Brain microvascular endothelial cell (primary cell): Measurements from ENCODE around the gene CD200R1.
A peak's percentile ranks its signal among the peaks of the same experiment; 100 is the strongest.

Experiments
- DNase-seq: peaks from one replicate; pipeline ENCODE4 v3.0.0-alpha.2; 2020
- H3K27ac ChIP-seq: fragments of 250-450 bp; sonication (Bioruptor Pico); 2 replicates; pipeline ENCODE4 v1.5.1; 2020; ENCODE audit warnings: mild to moderate bottlenecking, moderate library complexity
- H3K27me3 ChIP-seq: fragments of 250-450 bp; sonication (Bioruptor Pico); replicated peaks from 2 replicates; pipeline ENCODE4 v1.5.1; 2020; ENCODE audit warnings: mild to moderate bottlenecking
- H3K36me3 ChIP-seq: fragments of 250-450 bp; sonication (Bioruptor Pico); replicated peaks from 2 replicates; pipeline ENCODE4 v1.5.1; 2020; ENCODE audit warnings: mild to moderate bottlenecking
- H3K4me3 ChIP-seq: 2 replicates; pipeline ENCODE4 v1.5.1; 2011; ENCODE audit warnings: low read depth, mild to moderate bottlenecking, control low read depth, low read length, moderate library complexity
- in situ Hi-C: cut with HindIII; loops from 2 replicates; pipeline ENCODE4 v1.10.0; 2017; ENCODE audit warnings: low sequenced_read_pairs, low pct_ligation_motif_present
- TF ChIP-seq, protein P1 (sequence below): IDR thresholded peaks from 2 replicates; pipeline ENCODE4 v1.5.1; 2011; ENCODE audit warnings: low read depth, mild to moderate bottlenecking, moderate library complexity, low read length, control low read depth, inconsistent platforms; ENCODE audit errors: missing control alignments

The CD200R1 gene, protein sequence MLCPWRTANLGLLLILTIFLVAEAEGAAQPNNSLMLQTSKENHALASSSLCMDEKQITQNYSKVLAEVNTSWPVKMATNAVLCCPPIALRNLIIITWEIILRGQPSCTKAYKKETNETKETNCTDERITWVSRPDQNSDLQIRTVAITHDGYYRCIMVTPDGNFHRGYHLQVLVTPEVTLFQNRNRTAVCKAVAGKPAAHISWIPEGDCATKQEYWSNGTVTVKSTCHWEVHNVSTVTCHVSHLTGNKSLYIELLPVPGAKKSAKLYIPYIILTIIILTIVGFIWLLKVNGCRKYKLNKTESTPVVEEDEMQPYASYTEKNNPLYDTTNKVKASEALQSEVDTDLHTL

DNA sequence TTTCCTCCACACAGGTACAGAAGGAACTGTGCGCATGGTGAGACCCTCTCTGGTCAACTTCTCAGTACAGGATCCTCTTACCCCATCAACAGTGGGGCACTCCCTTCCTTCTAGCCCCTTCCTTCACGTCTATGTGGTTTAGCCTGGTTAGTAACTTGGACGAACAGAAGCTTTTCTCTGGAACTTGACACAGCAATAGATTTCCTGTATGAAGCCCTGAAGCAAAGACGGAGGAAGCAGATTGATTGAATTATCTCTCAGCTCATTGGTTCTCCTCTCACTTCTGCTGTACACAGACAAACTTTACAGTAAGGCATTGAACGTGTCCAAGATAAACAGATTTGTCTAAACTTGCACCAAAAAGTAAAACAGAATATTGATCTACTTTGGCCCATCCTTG, at the start of gene CD200R1:
TSS of gene CD200R1 (minus strand) at position 210 of the 400 bp plus-strand sequence. CDS start 246 bp downstream, outside the sequence.
- Histone ChIP-seq H3K27ac (no peak within 1 kb of the TSS), H3K36me3 (no peaks in the 10 kb centered on the region), H3K4me3 (no peak within 1 kb of the TSS), H3K27me3 (peaks cover 5% of the 10 kb centered on the region)
- DNase-seq = no peak
- in situ Hi-C loops = loop anchor here (25.0 kb wide), 1 partner anchor 388 kb away; no protein-coding TSS in a partner anchor
- TF ChIP-seq, protein P1, sequence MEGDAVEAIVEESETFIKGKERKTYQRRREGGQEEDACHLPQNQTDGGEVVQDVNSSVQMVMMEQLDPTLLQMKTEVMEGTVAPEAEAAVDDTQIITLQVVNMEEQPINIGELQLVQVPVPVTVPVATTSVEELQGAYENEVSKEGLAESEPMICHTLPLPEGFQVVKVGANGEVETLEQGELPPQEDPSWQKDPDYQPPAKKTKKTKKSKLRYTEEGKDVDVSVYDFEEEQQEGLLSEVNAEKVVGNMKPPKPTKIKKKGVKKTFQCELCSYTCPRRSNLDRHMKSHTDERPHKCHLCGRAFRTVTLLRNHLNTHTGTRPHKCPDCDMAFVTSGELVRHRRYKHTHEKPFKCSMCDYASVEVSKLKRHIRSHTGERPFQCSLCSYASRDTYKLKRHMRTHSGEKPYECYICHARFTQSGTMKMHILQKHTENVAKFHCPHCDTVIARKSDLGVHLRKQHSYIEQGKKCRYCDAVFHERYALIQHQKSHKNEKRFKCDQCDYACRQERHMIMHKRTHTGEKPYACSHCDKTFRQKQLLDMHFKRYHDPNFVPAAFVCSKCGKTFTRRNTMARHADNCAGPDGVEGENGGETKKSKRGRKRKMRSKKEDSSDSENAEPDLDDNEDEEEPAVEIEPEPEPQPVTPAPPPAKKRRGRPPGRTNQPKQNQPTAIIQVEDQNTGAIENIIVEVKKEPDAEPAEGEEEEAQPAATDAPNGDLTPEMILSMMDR = no peak

DNA sequence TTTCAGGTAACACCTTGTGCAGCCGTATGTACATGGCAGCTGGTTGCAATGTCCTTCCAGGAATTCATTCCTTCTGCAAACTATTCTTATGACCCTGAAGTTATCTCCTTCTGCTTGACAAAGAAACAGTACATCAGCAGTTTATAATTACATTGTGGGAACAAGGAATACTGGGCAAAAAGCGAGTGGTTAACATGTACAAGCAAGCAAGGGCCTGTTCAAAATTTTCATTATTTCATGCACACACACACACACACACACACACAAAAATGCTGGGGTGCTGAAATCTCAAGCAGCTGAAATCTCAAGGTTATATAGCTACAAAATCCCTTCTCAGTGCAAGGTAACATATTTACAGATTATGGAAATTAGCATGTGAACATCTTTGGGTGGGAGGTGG, 46.6 kb upstream of the CD200R1 start:
- no peaks in the 10 kb centered on the region for H3K27me3 ChIP-seq
- peaks cover 2% of the 10 kb centered on the region for H3K36me3 ChIP-seq
- no peak for DNase-seq
- H3K27ac ChIP-seq = no peak overlapping the region
- in situ Hi-C loops = no loop called here
- H3K4me3 ChIP-seq = no peak overlapping the region
- TF ChIP-seq, protein P1 = no peak

GRCh38 chr3:113019182-113020137, 44.6 kb upstream of the CD200R1 start:
- DNase-seq = peak; percentile 91
- peaks cover 20% of the 10 kb centered on the region for H3K36me3 ChIP-seq
- H3K4me3 ChIP-seq = peak overlapping the region; percentile 94
- in situ Hi-C loops = no loop called here
- TF ChIP-seq, protein P1 = no peak
- H3K27ac ChIP-seq = peak overlapping the region; percentile 91
- no peaks in the 10 kb centered on the region for H3K27me3 ChIP-seq

GRCh38 chr3:113018536-113019181, 43.8 kb upstream of the CD200R1 start:
- in situ Hi-C loops = no loop called here
- H3K4me3 ChIP-seq = peak overlapping the region; percentile 94

DNA sequence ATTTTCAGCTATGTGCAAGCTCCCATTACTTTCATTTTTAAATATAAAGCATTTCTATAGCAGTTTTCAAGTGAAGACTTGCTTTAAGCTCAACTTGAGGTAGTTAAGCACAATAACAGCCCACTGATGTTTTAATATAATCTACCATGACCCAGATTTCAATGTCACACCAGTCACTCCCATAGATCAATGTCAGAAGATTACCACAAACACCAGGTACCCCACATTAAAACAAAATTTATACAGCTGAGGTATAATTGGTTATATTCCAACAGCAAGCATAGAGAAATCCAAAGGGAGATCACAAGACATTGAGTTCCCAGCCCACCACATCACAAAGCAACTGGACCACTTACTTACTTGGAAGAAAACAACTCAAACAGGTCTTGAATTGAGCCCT, 38.7 kb upstream of the CD200R1 start:
- H3K27ac ChIP-seq = no peak overlapping the region
- peaks cover 62% of the 10 kb centered on the region for H3K36me3 ChIP-seq
- H3K4me3 ChIP-seq = no peak overlapping the region
- TF ChIP-seq, protein P1 = no peak
- in situ Hi-C loops = no loop called here
- no peaks in the 10 kb centered on the region for H3K27me3 ChIP-seq
- DNase-seq = no peak

More at GRCh38 chr3:113018536-113019181, 43.8 kb upstream of the CD200R1 start:
- no peaks in the 10 kb centered on the region for H3K27me3 ChIP-seq
- TF ChIP-seq, protein P1 = no peak
- H3K36me3 ChIP-seq = peaks cover 24% of the 10 kb centered on the region
- peak; percentile 14 for DNase-seq
- peak overlapping the region; percentile 91 for H3K27ac ChIP-seq
